WTC11 (cell line): ENCODE data around the gene NWD2. TPM values are rescaled to one million over a fixed set of nuclear protein-coding genes. Genes with fewer than 3 reads are reported as not detected.

Experiments
- ATAC-seq: fragments of 200-7000 bp; cut with Tn5 transposase; 2 replicates; pipeline ENCODE4 v1.10.0; 2021; ENCODE audit warnings: mild to moderate bottlenecking, moderate library complexity
- CTCF ChIA-PET: fragments of 300-600 bp; sonication (Branson Sonifier 250); formaldehyde crosslinking; loops from one replicate; lab custom pipeline; 2021; ENCODE audit warnings: antibody characterized with exemption; lab: Charles Lee
- POLR2A ChIA-PET: fragments of 350-600 bp; sonication (Branson Sonifier 250); formaldehyde crosslinking; loops from one replicate; lab custom pipeline; 2021; ENCODE audit warnings: antibody characterized with exemption; lab: Charles Lee
- DNase-seq: peaks from one replicate; pipeline ENCODE4 v3.0.0; 2021; ENCODE audit warnings: low spot score
- H3K27ac Mint-ChIP-seq: 2 replicates; pipeline ENCODE4 v1.8.0; 2021; ENCODE audit warnings: mixed read lengths
- H3K27me3 Mint-ChIP-seq: 2 replicates; pipeline ENCODE4 v1.8.0; 2021; ENCODE audit warnings: low read depth, mild to moderate bottlenecking, moderate library complexity, mixed read lengths
- H3K36me3 Mint-ChIP-seq: 2 replicates; pipeline ENCODE4 v1.8.0; 2021; ENCODE audit warnings: mixed read lengths
- H3K4me1 Mint-ChIP-seq: 2 replicates; pipeline ENCODE4 v1.8.0; 2022; ENCODE audit warnings: mixed read lengths
- H3K4me3 Mint-ChIP-seq: 2 replicates; pipeline ENCODE4 v1.8.0; 2021; ENCODE audit warnings: mild to moderate bottlenecking, moderate library complexity, mixed read lengths
- H3K9me3 Mint-ChIP-seq: 2 replicates; pipeline ENCODE4 v1.8.0; 2021; ENCODE audit warnings: mixed read lengths
- ARID4B ChIP-seq: sonication (generic); formaldehyde crosslinking; IDR thresholded peaks from 2 replicates; pipeline ENCODE4 v1.8.0; 2023; ENCODE audit warnings: missing genetic modification reagents, mild to moderate bottlenecking, borderline replicate concordance
- CDX4 ChIP-seq: fragments of 250-450 bp; sonication (Bioruptor Pico); IDR thresholded peaks from 2 replicates; pipeline ENCODE4 v1.9.0; 2021; ENCODE audit warnings: moderate library complexity, mild to moderate bottlenecking, inconsistent platforms, borderline replicate concordance
- CREM ChIP-seq: sonication (generic); formaldehyde crosslinking; IDR thresholded peaks from 2 replicates; pipeline ENCODE4 v1.8.1; 2022; ENCODE audit warnings: mild to moderate bottlenecking, missing genetic modification reagents, moderate library complexity
- EMX1 ChIP-seq: fragments of 250-450 bp; sonication (Bioruptor Pico); IDR thresholded peaks from 2 replicates; pipeline ENCODE4 v1.8.0; 2021; ENCODE audit warnings: mild to moderate bottlenecking
- ESRRA ChIP-seq: sonication (generic); formaldehyde crosslinking; IDR thresholded peaks from 2 replicates; pipeline ENCODE4 v1.8.1; 2022; ENCODE audit warnings: mild to moderate bottlenecking, missing genetic modification reagents, borderline replicate concordance
- ETV6 ChIP-seq: sonication (generic); formaldehyde crosslinking; IDR thresholded peaks from 2 replicates; pipeline ENCODE4 v1.8.1; 2022; ENCODE audit warnings: mild to moderate bottlenecking, missing genetic modification reagents
- HMGA2 ChIP-seq: fragments of 250-450 bp; sonication (Bioruptor Pico); IDR thresholded peaks from 2 replicates; pipeline ENCODE4 v1.4.0; 2021; ENCODE audit warnings: mild to moderate bottlenecking, moderate library complexity
- IRF1 ChIP-seq: sonication (generic); formaldehyde crosslinking; IDR thresholded peaks from 2 replicates; pipeline ENCODE4 v1.8.0; 2023; ENCODE audit warnings: missing genetic modification reagents
- JUN ChIP-seq: sonication (generic); formaldehyde crosslinking; IDR thresholded peaks from 2 replicates; pipeline ENCODE4 v1.8.0; 2023; ENCODE audit warnings: mild to moderate bottlenecking, missing genetic modification reagents
- MYBL2 ChIP-seq: sonication (generic); formaldehyde crosslinking; IDR thresholded peaks from 2 replicates; pipeline ENCODE4 v1.8.1; 2023; ENCODE audit warnings: mild to moderate bottlenecking, moderate library complexity, missing genetic modification reagents
- NFE2L1 ChIP-seq: sonication (generic); formaldehyde crosslinking; IDR thresholded peaks from 2 replicates; pipeline ENCODE4 v1.8.1; 2023; ENCODE audit warnings: missing genetic modification reagents
- NFYB ChIP-seq: sonication (generic); formaldehyde crosslinking; conservative IDR thresholded peaks from 2 replicates; pipeline ENCODE4 v1.8.0; 2022; ENCODE audit warnings: low read depth, missing genetic modification reagents
- NR1H2 ChIP-seq: sonication (generic); formaldehyde crosslinking; IDR thresholded peaks from 2 replicates; pipeline ENCODE4 v1.9.0; 2021; ENCODE audit warnings: mild to moderate bottlenecking, moderate library complexity, missing genetic modification reagents
- NR3C1 ChIP-seq: sonication (generic); formaldehyde crosslinking; conservative IDR thresholded peaks from 2 replicates; pipeline ENCODE4 v1.8.1; 2023; ENCODE audit warnings: low read depth, mild to moderate bottlenecking, missing genetic modification reagents
- PREB ChIP-seq: sonication (generic); formaldehyde crosslinking; IDR thresholded peaks from 2 replicates; pipeline ENCODE4 v1.8.1; 2022; ENCODE audit warnings: mild to moderate bottlenecking, missing genetic modification reagents, moderate library complexity, borderline replicate concordance
- PRRX2 ChIP-seq: fragments of 250-450 bp; sonication (Bioruptor Pico); IDR thresholded peaks from 2 replicates; pipeline ENCODE4 v1.8.0; 2021; ENCODE audit warnings: mild to moderate bottlenecking
- RELA ChIP-seq: sonication (generic); formaldehyde crosslinking; IDR thresholded peaks from 2 replicates; pipeline ENCODE4 v1.8.1; 2022; ENCODE audit warnings: missing genetic modification reagents, mild to moderate bottlenecking, borderline replicate concordance
- TP53 ChIP-seq: sonication (generic); formaldehyde crosslinking; IDR thresholded peaks from 2 replicates; pipeline ENCODE4 v1.8.1; 2023; ENCODE audit warnings: mild to moderate bottlenecking, missing genetic modification reagents
- ZBTB43 ChIP-seq: sonication (generic); formaldehyde crosslinking; IDR thresholded peaks from 2 replicates; pipeline ENCODE4 v1.8.1; 2023; ENCODE audit warnings: mild to moderate bottlenecking, missing genetic modification reagents
- ZNF138 ChIP-seq: sonication (generic); formaldehyde crosslinking; conservative IDR thresholded peaks from 2 replicates; pipeline ENCODE4 v1.8.1; 2022; ENCODE audit warnings: mild to moderate bottlenecking, moderate library complexity, missing genetic modification reagents
- ZNF232 ChIP-seq: sonication (generic); formaldehyde crosslinking; IDR thresholded peaks from 2 replicates; pipeline ENCODE4 v1.8.0; 2022; ENCODE audit warnings: mild to moderate bottlenecking, missing genetic modification reagents
- ZNF281 ChIP-seq: sonication (generic); formaldehyde crosslinking; IDR thresholded peaks from 2 replicates; pipeline ENCODE4 v1.8.0; 2023; ENCODE audit warnings: mild to moderate bottlenecking, missing genetic modification reagents
- ZSCAN18 ChIP-seq: fragments of 250-450 bp; sonication (Bioruptor Pico); IDR thresholded peaks from 2 replicates; pipeline ENCODE4 v2.1.2; 2022; ENCODE audit warnings: mild to moderate bottlenecking, moderate library complexity
- total RNA-seq: library from RNA; stranded (reverse); gene quantifications from 3 replicates; pipeline ENCODE4 v1.2.3, GENCODE V29; 2021

The NWD2 gene
- total RNA-seq, 1 experiment from 2014 or later, result 0.07 TPM

- ChIA-PET CTCF (interaction anchor here (1.6 kb wide), 1 partner anchor 150 kb away, joined by 8 read pairs; no protein-coding TSS in a partner anchor), POLR2A (no interaction called here)
- Mint-ChIP-seq H3K9me3 (peaks cover 11% of the 10 kb centered on the region), H3K27me3 (no peaks in the 10 kb centered on the region), H3K4me1 (peaks cover 25% of the 10 kb centered on the region), H3K4me3 (no peak overlapping the region), H3K27ac (no peak overlapping the region), H3K36me3 (no peaks in the 10 kb centered on the region)
- ATAC-seq (no peak), DNase-seq (no peak)
- no peak for TF ChIP-seq RELA (CRISPR knock-in tag)
- no peak for TF ChIP-seq PRRX2
- no peak for TF ChIP-seq ARID4B
- TF ChIP-seq ESRRA (CRISPR knock-in tag), result no peak
- TF ChIP-seq CREM, result no peak
- no peak for TF ChIP-seq JUN (CRISPR knock-in tag)
- TF ChIP-seq ZSCAN18 (CRISPR knock-in tag), result no peak
- no peak for TF ChIP-seq NR3C1 (CRISPR knock-in tag)
- no peak for TF ChIP-seq EMX1 (CRISPR knock-in tag)
- no peak for TF ChIP-seq TP53 (CRISPR knock-in tag)
- TF ChIP-seq NFE2L1, result no peak
- TF ChIP-seq HMGA2 (CRISPR knock-in tag), result no peak
- TF ChIP-seq NFYB (CRISPR knock-in tag), result no peak
- TF ChIP-seq ETV6 (CRISPR knock-in tag), result no peak
- TF ChIP-seq ZBTB43 (CRISPR knock-in tag), result no peak
These were observed 149.3 kb downstream of the NWD2 start for GRCh38 chr4:37393889-37394288.

GRCh38 chr4:37397505-37397904 lies 153.0 kb downstream of the NWD2 start:
- ATAC-seq (no peak), DNase-seq (no peak)
- H3K4me3 Mint-ChIP-seq, result no peak overlapping the region
- ChIA-PET CTCF (no interaction called here), POLR2A (no interaction called here)
- no peak overlapping the region for H3K27ac Mint-ChIP-seq
- peaks cover 27% of the 10 kb centered on the region for H3K9me3 Mint-ChIP-seq
- H3K36me3 Mint-ChIP-seq, result peaks cover 7% of the 10 kb centered on the region; the same call in 1 of the 2 replicates
- H3K27me3 Mint-ChIP-seq, result no peaks in the 10 kb centered on the region; the same call in 1 of the 2 replicates
- peaks cover 9% of the 10 kb centered on the region for H3K4me1 Mint-ChIP-seq
- TF ChIP-seq ZNF138 (no peak), ZNF232 (CRISPR knock-in tag) (no peak), PREB (CRISPR knock-in tag) (no peak), ZNF281 (no peak), MYBL2 (CRISPR knock-in tag) (no peak), IRF1 (CRISPR knock-in tag) (no peak), NR1H2 (no peak), CDX4 (CRISPR knock-in tag) (no peak)
